HG03159 (cell line): ENCODE data around the gene TFCP2L1.
"Not testable (repeated sequence)": the region's sequence is repeated elsewhere in the genome, so short reads cannot be mapped to it uniquely, and the experiment has no call there.

Source experiments
- ATAC-seq: cut with Tn5 transposase; IDR thresholded peaks from one replicate; pipeline ENCODE4 v1.9.1; 2021; ENCODE audit warnings: mild to moderate bottlenecking, moderate library complexity; ENCODE audit not compliant: unreplicated experiment

Gene TFCP2L1

DNA sequence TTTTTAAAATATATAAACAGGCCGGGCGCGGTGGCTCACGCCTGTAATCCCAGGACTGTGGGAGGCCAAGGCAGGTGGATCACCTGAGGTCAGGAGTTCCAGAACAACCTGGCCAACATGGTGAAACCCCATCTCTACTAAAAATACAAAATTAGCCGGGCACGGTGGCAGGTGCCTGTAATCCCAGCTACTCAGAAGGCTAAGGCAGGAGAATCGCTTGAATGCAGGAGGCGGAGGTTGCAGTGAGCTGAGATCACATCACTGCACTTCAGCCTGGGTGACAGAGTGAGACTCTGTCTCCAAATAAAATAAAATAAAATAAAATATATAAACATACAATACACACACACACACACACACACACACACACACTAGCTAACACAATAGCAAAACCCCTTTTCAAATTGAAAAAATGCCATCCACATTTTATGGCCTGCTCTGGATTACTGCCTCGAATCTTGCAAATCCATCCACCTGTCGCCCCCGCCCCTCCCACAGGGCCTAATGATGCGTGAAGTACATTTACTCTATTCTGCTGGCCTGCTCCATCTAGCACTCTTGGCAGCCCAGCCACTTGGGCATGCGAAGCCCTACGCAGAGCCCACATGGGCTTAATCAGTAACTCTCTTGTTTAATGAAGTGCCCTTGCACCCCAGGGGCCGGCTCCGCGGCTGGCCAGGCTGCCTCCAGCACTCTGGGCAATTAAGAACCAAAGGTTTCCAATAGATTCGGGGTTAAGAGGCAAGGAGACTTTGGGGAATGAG lies 57.4 kb downstream of the TFCP2L1 start:
- ATAC-seq = not testable (repeated sequence)

DNA sequence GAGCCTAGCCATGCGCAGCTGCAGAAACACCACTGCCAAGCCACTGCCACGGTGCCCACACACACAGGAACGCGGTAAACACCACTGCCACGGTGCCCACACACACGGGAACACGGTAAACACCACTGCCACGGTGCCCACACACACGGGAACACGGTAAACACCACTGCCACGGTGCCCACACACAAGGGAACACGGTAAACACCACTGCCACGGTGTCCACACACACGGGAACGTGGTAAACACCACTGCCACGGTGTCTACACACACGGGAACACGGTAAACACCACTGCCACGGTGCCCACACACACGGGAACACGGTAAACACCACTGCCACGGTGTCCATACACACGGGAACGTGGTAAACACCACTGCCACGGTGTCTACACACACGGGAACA lies 59.3 kb downstream of the TFCP2L1 start:
- ATAC-seq = not testable (repeated sequence)

DNA sequence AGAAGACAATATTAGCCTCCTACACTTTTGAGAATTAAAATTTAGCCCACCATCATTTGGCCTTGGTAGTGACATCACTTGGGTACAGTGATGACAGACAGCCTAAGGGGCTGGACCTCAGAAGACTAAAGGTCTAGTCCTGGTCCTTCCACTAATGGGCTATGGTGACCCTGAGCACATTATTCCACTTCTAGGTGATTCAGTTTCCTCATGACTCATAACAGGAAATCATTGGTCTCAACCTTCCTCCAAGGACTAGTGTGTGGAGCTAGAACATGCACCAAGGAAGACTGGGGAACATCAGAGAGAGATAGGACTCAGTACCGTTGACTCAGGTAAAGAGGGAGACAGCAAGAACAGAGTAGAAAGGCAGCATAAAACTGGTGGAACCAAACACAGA lies 64.0 kb downstream of the TFCP2L1 start:
- no peak for ATAC-seq

DNA sequence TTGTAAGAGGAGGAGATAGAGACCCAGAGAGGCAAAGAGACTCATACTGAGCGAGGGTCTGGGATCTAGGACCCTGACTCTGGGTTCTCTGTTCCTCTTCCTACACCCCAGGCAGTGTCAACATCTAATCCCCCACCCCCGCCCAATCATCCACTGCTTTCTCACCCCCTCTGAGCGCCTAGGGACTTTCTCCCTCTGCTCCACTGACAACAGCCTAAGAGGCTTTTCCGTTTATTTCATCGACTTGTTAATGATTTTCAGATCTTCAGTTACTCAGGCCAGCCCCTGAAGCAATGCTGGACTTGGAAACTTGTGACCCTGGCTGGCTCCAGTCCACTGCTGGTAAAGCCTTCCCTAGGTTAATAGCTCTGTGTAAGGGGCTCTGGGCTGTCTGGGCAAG lies 65.1 kb downstream of the TFCP2L1 start:
- no peak for ATAC-seq

DNA sequence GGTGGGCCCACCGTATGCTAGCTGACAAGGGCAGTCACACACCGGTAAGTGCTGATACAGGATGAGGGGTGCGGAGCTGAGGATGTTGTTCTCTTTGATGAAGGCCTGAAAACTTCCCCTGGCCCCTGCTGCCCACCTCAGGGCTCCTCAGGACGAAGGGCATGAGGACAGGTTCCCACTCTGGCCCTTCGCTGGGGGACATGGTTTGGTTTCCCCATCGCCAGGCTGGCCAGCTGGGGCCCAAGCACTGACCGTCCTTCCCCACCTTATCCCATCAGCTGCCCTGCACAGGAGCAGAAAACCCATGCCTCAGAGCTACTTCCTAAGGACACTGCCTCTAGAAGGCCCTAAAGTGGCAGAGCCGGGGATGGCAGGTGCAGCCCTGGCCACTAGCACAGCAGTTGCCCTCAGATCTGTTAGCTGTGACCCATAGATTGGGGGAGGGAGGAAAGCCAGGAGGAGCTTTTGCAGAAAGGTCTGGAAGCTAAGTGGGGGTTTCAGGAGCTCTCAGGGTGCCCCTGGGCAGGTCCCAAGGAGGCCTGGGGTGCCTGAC lies 66.5 kb downstream of the TFCP2L1 start:
- no peak for ATAC-seq

DNA sequence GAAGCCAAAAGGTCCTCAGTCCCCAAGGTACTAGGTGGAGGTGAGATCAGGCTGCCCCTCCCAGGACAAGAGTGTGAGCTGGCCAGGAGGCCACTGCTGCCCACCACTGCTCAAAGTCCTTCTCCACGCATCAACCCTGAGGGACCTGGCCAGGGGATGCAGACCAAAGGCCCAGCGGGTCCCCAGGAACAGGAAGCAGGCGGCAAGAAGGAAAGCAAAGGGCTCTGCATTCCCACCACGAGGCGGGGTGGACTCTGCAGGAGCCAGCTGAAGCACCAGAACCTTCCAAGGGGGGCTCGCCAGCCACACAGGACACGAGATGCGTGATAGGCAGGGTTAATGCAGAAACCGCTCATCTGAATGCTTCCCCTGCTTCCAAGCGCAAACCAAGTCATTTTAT lies 67.4 kb downstream of the TFCP2L1 start:
- no peak for ATAC-seq

DNA sequence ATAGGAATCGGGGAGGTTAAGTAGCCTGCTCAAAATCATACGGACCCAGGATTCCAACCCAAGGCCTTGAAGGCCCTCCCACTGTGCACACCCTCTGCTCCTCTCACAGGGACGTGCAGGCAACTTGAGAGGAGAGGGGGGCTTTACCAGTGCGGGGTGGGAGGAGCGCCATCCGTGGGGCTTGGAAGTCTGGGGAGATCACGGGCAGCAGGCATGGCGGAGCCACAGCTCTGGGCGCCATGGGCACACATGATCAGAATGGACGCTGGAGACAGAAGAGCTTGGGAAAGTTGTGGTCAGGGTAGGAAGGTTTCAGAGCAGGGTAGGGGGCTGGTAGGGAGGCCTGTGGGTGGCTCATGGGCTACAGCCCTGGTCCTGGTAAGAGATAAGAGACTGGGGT lies 70.7 kb downstream of the TFCP2L1 start:
- ATAC-seq = no peak

DNA sequence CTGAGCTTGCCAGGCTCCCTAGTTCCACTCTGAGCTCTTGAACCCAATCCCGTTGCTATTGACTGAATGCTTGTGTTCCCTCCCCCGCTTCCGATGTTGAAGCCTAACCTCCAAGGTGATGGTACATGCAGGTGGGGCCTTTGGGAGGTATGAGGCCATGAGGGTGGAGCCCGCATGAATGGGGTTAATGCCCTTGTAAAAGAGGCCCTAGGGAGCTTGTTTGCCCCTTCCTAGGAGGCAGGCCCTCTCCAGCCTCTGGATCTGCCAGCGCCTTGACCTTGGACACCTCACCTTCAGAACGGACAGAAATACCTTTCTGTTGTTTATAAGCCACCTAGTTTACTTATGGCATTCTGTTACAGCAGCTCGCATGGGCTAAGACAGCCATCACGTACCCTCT lies 71.6 kb downstream of the TFCP2L1 start:
- ATAC-seq = no peak

DNA sequence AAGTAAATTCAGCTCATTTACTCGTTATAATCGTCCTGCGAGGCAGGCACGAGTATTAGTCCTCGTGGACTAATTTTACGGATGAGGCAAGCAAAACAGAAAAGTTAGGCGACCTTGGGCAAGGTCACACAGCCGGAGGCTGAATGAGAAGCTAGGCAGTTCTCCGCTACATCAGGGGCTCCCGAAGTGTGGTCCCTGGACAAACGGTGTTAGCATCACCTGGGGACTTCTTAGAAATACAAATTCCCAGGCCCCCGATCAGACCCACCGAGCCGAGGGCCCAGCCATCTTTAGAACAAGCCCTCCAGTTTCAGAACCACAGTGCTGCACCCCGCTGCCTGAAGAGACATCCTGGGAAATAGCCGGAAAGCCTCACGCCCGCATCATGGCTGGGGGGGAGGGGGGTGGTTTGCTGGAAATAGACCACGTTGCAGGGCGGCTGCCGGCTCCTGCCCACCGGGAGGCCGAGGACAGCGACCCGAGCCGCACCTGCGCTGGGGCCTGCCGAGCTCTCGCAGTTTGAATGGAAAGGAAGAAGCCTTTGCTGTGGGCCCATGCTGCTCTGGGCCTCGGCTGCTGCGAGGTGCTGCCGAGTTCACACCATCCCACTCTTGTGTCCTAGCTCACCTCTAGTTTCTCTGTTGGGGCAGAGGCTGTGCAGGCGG lies 72.2 kb downstream of the TFCP2L1 start:
- no peak for ATAC-seq

DNA sequence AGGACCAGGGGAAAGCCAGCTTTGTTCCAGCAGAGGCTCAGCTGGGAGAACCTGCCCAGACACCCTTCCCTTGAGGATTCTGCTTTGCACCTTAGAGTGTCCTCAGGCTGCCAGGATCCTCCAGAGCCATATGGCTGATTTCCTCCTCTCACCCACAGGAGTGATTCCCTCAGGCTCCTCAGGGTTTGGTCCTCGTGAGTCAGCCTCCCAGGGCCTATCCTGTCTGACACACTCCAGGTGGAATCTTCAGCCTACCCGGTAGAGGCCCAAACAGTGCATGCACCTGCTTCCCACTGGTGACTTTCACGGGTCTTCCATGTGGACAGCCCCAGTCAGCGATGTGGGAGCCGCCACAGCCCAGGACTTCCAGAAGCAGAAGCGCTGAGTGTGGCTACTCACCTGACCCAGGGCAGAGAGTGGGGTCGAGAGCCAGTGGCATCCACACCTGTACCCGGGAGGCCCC lies 73.3 kb downstream of the TFCP2L1 start:
- ATAC-seq = no peak

DNA sequence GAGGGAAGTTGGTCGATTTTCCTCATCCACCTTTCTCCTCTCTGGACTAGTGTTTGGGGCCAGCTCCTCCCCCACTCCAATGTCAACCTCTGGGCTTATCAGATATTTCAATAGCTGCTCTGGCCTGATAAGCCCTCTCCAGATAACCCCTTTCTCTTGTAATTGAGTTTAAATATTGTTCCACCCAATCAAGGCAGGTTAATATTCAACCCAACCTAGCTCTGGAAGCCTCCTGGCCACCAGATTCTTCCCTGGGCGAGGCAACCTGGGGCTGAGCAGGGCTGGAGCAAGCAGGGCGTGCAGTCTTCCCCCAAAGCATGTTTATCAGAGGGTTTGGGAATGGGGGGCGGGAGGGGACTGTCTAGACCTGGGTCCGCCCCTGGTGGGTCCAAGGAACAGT lies 73.8 kb downstream of the TFCP2L1 start:
- no peak for ATAC-seq

DNA sequence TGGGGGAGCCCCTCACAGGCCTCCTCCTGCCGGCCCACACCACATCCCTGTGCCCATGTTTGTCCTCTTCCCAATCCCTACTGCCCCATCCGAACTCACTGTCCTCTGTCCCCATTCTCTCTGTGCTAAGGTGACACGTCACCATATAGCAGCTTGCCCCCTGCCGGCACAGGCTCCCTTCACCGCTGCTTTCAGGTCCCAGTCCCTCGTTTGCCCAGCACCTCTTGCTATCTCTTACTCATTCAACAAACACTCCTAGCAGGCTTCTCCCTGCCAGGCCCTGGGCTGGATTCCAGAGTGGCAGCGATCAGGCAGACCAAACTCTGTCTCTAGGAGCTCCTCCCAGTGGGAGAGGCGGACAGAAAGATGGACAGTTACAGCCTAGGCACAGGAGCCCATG lies 74.3 kb downstream of the TFCP2L1 start:
- no peak for ATAC-seq

DNA sequence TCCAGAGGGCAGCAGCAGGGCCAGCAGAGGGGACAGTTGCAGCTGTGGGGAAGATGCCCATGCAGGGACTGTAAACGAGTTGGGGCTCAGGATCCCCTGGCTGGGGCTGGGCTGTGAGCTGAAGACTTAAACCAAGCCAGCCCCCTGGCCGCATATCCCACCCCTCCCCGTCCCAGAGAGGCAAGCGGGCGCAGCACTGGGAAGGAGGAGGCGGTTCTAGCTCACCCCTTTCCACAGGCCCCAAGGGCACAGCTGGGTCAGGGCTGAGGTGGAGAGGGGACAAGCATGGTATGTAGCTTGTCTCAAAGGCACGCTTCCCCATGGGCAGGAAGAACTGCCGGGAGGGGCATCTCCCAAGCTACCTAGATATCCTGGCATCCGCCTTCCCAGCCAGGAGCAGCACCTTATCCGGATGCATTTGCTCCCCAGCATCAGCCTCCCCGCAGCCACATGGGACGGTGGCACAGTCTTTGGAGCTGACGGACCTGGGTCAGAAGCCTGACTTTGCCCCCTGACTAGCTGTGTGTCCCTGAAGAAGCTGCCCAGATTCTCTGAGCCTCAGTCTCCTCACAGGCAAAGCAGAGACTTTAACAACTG lies 75.9 kb downstream of the TFCP2L1 start:
- ATAC-seq = no peak

DNA sequence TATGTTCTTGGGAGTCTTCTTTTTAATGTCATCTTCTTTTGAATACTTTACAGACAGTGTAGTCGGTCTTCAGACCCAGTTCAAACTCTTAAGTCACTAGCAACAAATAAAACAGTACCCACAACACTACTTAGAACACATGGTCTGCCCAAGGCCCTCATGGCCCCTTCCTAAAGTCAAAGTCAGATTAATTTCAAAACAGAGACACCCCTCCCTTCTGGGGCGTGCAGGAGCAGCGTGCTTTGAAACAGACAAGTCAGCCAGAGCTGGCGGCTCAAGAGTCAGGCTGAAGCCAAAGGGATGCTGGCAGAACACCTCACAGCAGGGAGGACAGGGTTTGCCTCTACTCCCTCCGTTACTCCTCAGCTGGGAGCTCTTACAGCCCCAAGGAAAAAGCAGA lies 77.5 kb downstream of the TFCP2L1 start:
- ATAC-seq = no peak

DNA sequence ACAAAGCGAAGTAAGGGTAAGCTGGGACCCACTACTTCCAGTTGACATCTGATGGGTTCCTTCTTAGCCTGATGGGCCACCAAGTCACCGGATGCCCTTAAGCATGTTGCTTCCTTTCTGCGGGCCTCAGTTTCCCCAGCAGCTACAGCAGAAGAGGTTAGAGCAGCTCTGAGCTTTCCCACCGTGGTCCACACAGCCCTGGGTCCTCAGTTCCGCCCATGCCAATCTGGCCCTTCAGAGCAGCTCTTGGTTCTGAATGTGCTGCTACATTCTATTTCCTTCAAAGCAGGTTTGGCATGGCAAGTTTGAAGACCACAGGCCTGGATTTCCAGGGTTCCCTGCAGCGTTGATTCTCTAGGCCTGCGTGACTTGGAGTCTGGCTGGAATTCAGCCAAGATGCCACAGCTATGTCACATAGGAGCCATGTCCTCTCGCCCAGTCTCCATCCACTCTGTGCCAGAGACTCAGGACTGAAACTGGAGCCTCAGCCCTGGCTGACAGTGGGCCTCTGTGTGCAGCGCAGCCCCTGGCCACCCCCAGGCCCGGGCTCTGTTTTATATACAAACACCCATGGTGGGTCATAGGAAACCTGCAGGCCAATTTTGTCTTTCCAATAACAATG lies 79.6 kb downstream of the TFCP2L1 start:
- no peak for ATAC-seq

DNA sequence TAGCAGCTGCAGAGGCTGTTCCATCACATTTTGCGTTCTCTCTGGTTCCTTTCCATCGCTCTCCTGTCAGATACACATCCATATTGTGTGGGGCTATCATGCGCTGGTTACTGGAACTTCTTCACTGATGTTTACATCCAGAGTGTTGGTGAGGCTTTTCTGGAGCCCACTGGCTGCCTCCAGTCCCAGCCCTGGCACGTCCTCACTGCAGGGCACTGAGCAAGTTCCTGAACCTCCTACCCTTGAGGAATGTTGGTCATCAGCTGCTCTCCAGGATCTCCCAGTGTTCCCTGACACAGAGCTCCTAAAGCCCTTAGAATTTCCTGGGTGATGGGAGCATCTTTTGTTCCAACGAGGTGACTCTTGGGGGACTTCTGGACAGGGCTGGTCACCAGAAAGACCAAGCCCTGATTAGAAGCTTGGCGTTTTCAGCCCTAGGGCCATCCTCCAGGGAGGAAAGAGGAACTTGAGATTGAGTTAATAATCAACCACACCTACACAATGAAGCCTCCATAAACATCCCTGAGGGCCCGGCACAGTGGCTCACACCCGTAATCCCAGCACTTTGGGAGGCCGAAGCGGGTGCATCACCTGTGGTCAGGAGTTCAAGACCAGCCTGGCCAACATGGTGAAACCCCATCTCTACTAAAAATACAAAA lies 81.3 kb downstream of the TFCP2L1 start:
- ATAC-seq = no peak

DNA sequence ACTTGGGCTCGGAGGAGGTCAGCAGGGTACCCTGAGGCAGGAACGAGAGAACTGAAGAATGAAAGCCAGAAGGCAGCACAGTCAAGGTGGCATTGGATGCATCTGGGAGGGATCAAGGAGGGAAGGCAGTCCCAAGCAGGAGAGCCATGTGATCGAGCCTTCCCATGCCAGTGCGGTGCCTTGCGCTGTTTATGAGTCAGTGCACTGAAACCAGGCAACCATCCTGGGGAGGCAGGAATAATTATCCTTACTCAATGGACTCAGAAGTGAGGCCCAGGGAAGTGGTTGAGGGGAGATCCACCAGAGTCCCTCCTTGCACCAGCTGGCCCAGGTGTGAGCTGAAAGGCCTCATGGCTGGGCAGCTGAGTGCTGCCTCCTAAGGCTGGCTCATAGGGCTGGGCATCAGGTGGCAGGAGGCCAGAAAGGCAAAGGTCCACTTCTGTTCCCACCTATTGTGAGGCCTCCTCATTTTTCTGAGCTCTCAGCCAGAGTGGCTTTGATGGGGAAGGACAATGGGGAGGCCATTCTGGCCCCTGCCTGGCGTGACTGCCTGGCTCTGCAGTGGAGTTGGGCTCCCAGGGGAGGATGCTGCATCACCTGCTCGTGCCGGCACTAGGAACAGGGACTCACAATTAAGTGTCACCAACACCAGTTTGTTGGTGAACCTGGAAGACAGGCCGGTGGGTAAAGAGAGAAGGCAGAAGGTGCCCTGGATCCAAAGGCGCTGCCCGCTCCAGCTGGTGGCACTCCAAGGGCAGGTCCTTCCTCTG lies 82.3 kb downstream of the TFCP2L1 start:
- no peak for ATAC-seq

DNA sequence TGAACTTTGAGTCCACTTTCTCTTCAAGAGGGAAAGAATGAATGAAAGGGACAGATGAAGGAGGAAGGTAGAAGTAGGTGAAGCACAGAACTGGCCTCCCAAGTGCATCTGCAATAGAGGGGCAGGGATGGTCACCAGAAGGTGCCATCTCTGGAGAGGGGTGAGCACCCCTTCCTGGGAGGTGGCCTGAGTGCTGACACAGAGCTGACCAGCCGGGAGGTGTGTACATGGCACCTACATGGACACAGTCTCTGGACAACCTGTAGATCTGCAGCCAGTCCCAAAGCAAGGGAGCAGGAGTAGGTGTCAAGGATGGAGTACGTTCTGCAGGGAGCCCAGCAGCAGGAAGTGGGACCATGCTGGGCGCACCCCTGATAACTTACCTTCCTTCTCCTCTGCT lies 83.2 kb downstream of the TFCP2L1 start:
- no peak for ATAC-seq

DNA sequence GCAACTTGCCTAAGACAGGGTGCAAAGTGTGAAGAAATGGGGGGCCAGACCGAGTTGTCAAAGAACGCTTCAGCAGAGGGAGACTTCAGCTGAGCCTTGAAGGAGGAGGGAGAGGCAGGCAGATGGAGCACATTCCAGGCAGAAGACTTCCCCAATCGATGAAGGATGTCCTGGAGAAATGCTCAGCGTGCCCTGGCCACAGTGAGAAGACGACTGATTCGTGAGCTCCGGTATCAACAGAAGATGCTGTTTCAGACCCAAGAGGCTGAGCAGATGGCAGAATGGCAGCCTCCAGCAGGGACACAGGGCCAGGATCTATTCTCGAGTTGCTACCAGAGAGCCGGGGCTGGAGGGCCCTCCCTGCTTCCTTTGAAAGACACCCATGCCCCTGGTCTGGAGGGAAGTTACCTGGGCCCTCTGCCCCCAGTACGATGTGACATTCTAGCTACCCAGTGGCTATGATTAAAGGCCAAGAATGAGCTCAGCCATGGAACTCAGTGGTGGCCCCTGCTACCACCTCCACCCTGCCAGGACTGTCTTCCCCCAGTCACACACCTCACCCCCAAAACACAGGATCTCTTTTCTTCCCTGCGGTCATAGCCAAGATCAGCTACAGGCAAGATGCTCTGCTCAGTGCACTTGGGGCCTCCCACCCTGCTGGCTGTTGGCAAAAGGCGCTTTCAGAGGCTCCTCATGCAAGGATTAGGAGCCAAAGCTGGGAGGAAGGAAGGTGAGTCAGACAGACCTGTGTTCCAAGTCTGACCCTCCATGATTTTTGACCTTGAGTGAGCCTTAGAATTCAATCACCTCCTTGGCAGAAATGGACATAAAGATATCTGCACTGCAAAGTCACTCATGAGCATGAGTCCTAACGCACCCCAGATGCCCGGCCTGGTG lies 84.3 kb downstream of the TFCP2L1 start:
- no peak for ATAC-seq
